ENCODE measurements around the gene ZBTB5.

The ZBTB5 gene

DNA sequence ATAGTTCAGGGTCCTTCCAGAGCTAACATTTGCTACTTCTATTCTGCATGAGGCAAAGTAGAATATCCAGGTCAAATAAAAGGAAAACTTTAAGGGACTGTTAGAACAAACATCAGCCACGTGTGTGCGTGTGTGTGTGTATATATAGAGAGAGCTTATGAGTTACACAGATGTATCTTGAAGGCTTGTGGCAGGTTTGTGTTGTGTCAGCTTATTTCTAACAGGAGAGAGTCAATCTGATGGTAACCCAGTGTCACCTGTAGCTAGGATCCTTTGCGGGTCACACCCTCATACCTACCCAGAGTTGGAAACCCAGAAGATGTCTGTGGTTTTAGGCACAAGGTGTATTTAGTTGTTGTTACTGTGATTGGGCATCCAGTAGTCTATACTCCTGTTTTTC is 33.2 kb upstream of the ZBTB5 start:
- no peak for TF ChIP-seq CTCF (conservative IDR thresholded peaks at IDR 0.05; ENCODE audit: low read depth, low read length)
- DNase-seq (ENCODE audit: low read depth): no peak
- no peak overlapping the region for H3K4me3 ChIP-seq (ENCODE audit: low read length)

DNA sequence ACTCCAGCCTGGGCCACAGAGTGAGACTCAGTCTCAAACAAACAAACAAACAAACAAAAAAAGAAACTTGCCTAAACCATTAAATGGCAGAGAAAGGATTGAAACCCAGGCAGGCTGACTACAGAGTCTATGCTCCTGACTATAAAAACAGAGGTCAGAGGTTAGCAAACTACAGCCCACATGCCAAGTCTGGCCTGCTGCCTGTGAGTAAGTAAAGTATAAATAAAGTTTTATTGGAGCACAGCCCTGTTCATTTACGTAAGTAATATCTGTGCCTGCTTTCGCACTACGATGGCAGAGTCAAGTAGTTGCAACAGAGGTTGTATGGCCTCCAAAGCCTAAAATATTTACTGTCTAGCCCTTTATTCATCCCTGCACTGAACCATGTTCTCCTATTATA is 32.1 kb upstream of the ZBTB5 start:
- no peak for TF ChIP-seq CTCF (conservative IDR thresholded peaks at IDR 0.05; ENCODE audit: low read depth, low read length)
- H3K4me3 ChIP-seq (ENCODE audit: low read length): no peak overlapping the region
- no peak for DNase-seq (ENCODE audit: low read depth)

- no peak overlapping the region for H3K4me3 ChIP-seq (ENCODE audit: low read length)
- no peak for DNase-seq (ENCODE audit: low read depth)
- TF ChIP-seq CTCF (conservative IDR thresholded peaks at IDR 0.05; ENCODE audit: low read depth, low read length): no peak
These were observed 30.8 kb upstream of the ZBTB5 start for GRCh38 chr9:37496020-37496419.

- DNase-seq (ENCODE audit: low read depth): no peak
- TF ChIP-seq CTCF (conservative IDR thresholded peaks at IDR 0.05; ENCODE audit: low read depth, low read length): no peak
- no peak overlapping the region for H3K4me3 ChIP-seq (ENCODE audit: low read length)
These were observed 30.3 kb upstream of the ZBTB5 start for GRCh38 chr9:37495571-37495970.

DNA sequence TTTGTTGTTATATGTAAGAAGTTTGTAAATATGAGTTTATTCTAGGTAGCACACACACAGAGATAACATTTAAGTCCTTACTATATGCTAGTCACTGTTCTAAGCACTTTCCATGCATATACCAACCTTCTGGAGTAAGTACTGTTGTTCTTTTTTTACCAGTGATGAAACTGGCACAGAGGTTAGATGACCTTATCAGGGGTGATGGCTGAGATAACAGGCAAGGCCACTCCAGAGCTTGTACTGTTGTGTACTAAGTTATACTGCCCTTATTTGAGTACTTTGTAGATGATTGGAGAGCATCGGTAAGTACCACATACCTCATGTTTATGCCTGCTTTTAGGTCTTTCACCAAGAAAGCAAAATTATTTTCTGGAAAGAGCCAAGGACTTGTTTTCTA is 26.7 kb upstream of the ZBTB5 start:
- H3K4me3 ChIP-seq (ENCODE audit: low read length): no peak overlapping the region
- TF ChIP-seq CTCF (conservative IDR thresholded peaks at IDR 0.05; ENCODE audit: low read depth, low read length): no peak

GRCh38 chr9:37486616-37487548 is 21.6 kb upstream of the ZBTB5 start:
- no peak for TF ChIP-seq CTCF (conservative IDR thresholded peaks at IDR 0.05; ENCODE audit: low read depth, low read length)
- H3K4me3 ChIP-seq (ENCODE audit: low read length): peak overlapping the region; percentile 89
- peak; percentile 48 for DNase-seq (ENCODE audit: low read depth)

More for the DNA sequence above, 26.7 kb upstream of the ZBTB5 start:
- DNase-seq (ENCODE audit: low read depth): no peak

DNA sequence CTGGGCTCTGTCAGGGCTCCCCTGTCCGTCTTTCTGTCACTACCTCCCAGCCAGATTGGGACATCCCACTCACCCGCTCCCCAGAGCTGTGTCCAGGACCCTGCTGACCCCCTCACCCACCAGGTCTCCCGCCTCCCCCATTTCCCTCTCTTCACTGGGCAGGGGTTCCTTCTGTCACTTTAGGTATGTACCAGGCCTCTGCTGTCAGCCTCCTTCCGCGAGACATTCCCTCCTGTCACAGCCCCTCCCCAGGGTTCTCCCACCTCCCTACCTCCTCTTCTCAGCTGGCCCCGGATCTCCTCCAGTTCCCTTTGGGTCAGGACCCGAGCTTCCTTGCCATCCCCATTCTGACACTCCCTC is 21.0 kb upstream of the ZBTB5 start:
- TF ChIP-seq CTCF (conservative IDR thresholded peaks at IDR 0.05; ENCODE audit: low read depth, low read length): no peak
- H3K4me3 ChIP-seq (ENCODE audit: low read length): peak overlapping the region; percentile 89
- no peak for DNase-seq (ENCODE audit: low read depth)
